OCI-LY3 (cell line): ENCODE measurements around the gene TMEM169.

Source experiments
- CTCF ChIP-seq: fragments of 200-600, 300-600 bp; sonication (generic); IDR thresholded peaks from 2 replicates; pipeline ENCODE4 v1.5.1; 2014; ENCODE audit warnings: antibody characterized with exemption, low read length, low read depth
- EZH2phosphoT487 ChIP-seq: fragments of 200-600 bp; shearing (Covaris generic); IDR thresholded peaks from 2 replicates; pipeline ENCODE4 v1.6.1; 2018; ENCODE audit warnings: antibody characterized with exemption, mixed run types, low read depth

DNA sequence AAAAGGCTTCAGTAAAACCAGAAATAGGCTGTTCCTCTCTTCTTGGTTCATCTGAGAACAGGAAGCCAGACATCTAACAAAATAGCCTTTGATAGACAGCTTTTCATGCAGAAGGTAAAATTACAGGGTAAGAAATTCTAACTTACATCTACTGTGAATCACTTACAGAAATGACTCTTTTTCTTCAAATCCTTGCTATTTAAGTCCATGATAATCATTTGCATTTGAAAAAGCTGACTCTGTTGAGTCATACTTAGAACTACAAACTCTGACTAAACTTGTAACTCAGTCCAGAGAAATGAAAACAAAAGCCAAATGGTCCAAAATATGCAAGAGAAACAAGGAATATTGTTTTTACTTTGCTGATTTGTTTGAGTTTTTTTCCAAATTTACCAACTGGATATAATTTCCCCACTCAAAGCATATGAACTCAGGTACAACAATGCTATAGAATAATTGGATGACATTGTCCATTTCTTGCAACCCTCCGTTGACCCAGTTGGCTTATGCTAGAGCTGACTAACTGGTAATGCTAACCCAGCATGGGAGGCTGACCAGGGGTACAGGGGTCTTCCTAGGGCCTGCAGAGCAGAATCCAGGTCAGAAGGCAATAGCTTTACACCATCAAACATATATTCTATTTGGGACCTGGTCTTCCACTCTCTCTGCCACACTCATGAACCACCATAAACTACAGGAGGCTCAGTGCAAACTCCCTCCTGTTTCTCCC, 49.6 kb upstream of the TMEM169 start:
- TF ChIP-seq CTCF, result no peak
- TF ChIP-seq EZH2phosphoT487, result no peak
